AG04450 (cell line): ENCODE measurements around the gene CPB2. TPM values are rescaled to one million over a fixed set of nuclear protein-coding genes. Genes with fewer than 3 reads are reported as not detected.

ENCODE experiments used
- CTCF ChIA-PET: fragments of 300-600, 350-600 bp; formaldehyde crosslinking; extraction: SDS; loops from one replicate; lab custom pipeline; 2022; ENCODE audit warnings: antibody characterized with exemption, inconsistent platforms; lab: Charles Lee
- POLR2A ChIA-PET: fragments of 350-600 bp; formaldehyde crosslinking; extraction: SDS; loops from one replicate; lab custom pipeline; 2021; ENCODE audit warnings: antibody characterized with exemption, inconsistent platforms; lab: Yijun Ruan, JAX
- DNase-seq: peaks from one replicate; pipeline ENCODE4 v3.0.0-alpha.2; 2011; ENCODE audit warnings: low read depth, low spot score
- H3K27ac ChIP-seq: one replicate; pipeline ENCODE4 v1.5.1; 2012; ENCODE audit warnings: low read depth, low read length, control low read depth
- H3K27me3 ChIP-seq: one replicate; pipeline ENCODE4 v1.6.0; 2012; ENCODE audit warnings: low read length; ENCODE audit not compliant: control insufficient read depth, insufficient read depth
- H3K4me3 ChIP-seq: 2 replicates; pipeline ENCODE4 v1.5.1; 2011; ENCODE audit warnings: mild to moderate bottlenecking, low read depth, low read length, control low read depth
- H3K9me3 ChIP-seq: 2 replicates; pipeline ENCODE4 v1.5.1; 2012; ENCODE audit warnings: low read length; ENCODE audit not compliant: control insufficient read depth, insufficient read depth
- polyA plus RNA-seq: library from polyadenylated mRNA; depleted of rRNA; stranded (reverse); fragments of >200 nt; gene quantifications from 2 replicates; pipeline ENCODE4 v1.2.3, GENCODE V29; 2011
- TF ChIP-seq, protein P1 (sequence below): IDR thresholded peaks from 2 replicates; pipeline ENCODE4 v1.5.1; 2011; ENCODE audit warnings: low read depth, low read length, control low read depth, inconsistent platforms

The CPB2 gene
- polyA plus RNA-seq, 1 experiment: not detected

DNA sequence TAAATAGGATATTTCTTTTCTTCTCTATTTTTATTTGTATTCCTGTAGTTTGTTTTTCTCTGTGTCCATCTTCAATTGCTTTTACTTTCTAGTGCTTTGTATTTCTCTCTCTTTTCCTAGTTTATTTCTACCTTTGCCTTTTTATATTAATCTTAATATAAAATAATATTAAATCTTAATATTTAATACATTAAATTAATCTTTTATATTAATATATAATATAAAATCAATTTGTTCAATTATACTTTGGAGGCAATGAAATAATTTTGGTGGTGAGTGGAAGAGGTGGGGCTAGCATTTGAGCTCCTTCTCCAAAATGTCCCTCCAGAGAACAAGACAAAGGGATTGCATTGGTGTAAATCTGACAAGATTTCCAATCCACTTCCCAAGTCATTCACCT lies 6.3 kb upstream of the CPB2 start:
- peaks cover 4% of the 10 kb centered on the region for H3K27me3 ChIP-seq
- no peaks in the 10 kb centered on the region for H3K9me3 ChIP-seq
- no peak for DNase-seq
- H3K4me3 ChIP-seq: no peak overlapping the region
- no peak overlapping the region for H3K27ac ChIP-seq
- ChIA-PET CTCF (no interaction called here), POLR2A (no interaction called here)
- TF ChIP-seq, protein P1, sequence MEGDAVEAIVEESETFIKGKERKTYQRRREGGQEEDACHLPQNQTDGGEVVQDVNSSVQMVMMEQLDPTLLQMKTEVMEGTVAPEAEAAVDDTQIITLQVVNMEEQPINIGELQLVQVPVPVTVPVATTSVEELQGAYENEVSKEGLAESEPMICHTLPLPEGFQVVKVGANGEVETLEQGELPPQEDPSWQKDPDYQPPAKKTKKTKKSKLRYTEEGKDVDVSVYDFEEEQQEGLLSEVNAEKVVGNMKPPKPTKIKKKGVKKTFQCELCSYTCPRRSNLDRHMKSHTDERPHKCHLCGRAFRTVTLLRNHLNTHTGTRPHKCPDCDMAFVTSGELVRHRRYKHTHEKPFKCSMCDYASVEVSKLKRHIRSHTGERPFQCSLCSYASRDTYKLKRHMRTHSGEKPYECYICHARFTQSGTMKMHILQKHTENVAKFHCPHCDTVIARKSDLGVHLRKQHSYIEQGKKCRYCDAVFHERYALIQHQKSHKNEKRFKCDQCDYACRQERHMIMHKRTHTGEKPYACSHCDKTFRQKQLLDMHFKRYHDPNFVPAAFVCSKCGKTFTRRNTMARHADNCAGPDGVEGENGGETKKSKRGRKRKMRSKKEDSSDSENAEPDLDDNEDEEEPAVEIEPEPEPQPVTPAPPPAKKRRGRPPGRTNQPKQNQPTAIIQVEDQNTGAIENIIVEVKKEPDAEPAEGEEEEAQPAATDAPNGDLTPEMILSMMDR: no peak

DNA sequence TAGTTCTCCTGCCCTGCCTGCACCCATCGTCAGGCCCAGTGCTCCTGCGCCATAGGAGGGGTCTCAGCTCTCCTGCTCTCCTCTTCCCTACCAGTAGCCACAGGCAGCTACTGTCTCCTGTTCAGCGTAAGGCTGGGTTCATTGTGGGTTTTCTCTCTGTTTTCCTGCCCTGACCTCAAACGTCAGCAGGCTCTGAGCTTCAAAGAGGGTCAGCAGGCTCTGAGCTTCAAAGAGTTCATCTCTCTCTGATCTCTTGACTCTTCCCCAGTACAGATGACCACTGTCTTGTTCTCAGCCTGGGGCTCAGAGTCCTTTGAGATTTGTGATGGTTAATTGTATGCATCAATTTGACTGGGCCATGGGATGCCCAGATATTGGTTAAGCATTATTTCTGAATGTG lies 4.6 kb upstream of the CPB2 start:
- peaks cover 4% of the 10 kb centered on the region for H3K27me3 ChIP-seq
- POLR2A ChIA-PET: no interaction called here
- H3K27ac ChIP-seq: no peak overlapping the region
- TF ChIP-seq, protein P1: no peak
- H3K9me3 ChIP-seq: no peaks in the 10 kb centered on the region
- DNase-seq: no peak
- no peak overlapping the region for H3K4me3 ChIP-seq
- CTCF ChIA-PET: interaction anchor here (1.0 kb wide), 2 partner anchors 17 kb away, joined by 3 to 5 read pairs; no protein-coding TSS in a partner anchor

DNA sequence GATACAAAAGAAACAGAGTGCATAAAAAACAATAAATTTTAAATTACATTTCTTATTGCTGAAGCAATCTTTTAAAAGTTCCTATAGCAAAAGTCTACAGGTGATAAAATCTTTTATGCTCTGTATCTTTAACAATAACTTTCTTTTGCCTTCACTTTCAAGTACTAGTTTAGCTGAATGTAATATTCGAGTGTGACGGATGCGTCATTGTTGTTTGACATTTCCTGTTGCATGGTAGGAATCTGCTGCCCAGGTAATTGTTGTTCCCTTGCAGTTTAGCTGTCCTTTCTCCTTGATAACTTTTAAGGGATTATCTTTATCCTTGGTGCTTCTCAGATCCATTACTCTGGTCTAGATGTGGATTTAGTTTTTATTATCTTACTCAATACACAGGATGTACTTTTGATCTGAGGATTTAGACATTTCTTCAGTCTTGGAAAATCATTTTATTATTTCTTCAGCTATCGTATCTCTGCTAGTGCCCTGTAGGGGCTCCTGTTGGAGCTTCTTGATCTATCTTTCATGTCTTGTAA lies 2.1 kb upstream of the CPB2 start:
- CTCF ChIA-PET: no interaction called here
- POLR2A ChIA-PET: no interaction called here
- DNase-seq: no peak
- Histone ChIP-seq H3K4me3 (no peak overlapping the region), H3K27ac (no peak overlapping the region), H3K9me3 (no peaks in the 10 kb centered on the region), H3K27me3 (peaks cover 4% of the 10 kb centered on the region)
- TF ChIP-seq, protein P1: no peak

DNA sequence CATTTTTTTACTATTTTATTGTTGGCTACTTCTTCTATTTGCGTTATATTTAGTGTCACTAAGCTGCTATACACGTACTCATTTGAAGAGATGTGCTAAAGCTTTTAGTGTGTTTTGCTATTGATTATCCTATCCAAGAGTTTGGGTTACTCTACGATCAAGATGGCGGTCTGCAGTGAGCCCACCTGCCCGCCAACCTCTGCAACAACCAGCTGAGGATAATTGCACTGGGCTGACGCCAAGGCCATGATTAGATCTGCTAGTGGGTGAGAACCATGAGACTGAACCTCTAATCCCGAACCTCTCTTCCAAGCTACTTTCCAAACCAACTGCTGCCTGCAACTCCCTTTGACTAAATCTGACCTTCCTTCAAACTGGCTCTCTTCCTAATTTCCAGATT lies 1.8 kb downstream of the CPB2 start:
- CTCF ChIA-PET: interaction anchor here (0.6 to 1.1 kb wide), 2 partner anchors 23 to 59 kb away, joined by 3 read pairs; no protein-coding TSS in a partner anchor
- Histone ChIP-seq H3K27ac (no peak overlapping the region), H3K27me3 (no peaks in the 10 kb centered on the region), H3K4me3 (no peak overlapping the region), H3K9me3 (no peaks in the 10 kb centered on the region)
- no peak for DNase-seq
- TF ChIP-seq, protein P1: no peak
- POLR2A ChIA-PET: no interaction called here

DNA sequence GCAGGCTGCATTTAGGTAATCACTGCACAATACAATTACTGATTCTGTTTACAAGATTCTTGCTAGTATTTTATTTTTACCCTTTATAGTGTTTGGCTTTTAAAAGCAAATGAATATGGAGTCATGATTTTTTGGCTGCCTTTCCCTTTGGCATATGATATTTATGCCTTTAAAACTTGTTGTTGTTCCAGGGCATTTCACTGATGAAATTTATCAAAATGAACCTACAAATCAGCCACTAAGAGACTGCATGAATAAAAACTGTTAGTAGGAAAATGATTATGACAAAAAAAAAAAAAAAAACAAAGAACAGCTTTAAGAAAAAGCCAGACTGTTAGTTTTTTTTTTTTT lies 2.6 kb downstream of the CPB2 start:
- no peak overlapping the region for H3K27ac ChIP-seq
- H3K9me3 ChIP-seq: no peaks in the 10 kb centered on the region
- TF ChIP-seq, protein P1: no peak
- DNase-seq: no peak
- no peaks in the 10 kb centered on the region for H3K27me3 ChIP-seq
- ChIA-PET CTCF (interaction anchor here (1.1 kb wide), 1 partner anchor 24 kb away, joined by 3 read pairs; no protein-coding TSS in a partner anchor), POLR2A (no interaction called here)
- no peak overlapping the region for H3K4me3 ChIP-seq
